Right hindlimb (tissue), 1 donor: Measurements from ENCODE around the gene PCSK1.

Source experiments
- DNase-seq: peaks from one replicate; pipeline ENCODE4 v3.0.0-alpha.2; 2018

Gene PCSK1

DNA sequence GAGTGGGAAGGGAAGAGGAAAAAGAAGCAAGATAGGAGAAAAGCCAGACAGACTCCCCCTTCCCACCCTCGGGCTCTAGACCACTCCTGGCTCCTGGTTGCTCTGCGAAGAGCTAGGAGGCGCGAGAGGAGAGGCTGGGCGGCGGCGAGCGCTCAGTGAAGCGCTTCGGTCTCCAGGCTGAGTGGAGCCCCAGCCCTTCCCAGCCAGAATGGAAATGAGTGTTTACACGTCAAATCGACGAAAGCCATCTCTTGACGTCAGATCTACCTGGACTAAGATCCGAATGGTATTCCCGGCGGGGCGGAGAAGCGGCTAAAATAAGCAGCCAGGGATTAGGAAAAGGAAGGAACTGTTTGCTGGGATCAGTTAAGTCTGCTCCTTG, at the start of gene PCSK1:
Gene PCSK1 (minus strand): TSS at position 183 of the 382 bp plus-strand sequence. CDS start 206 bp downstream, outside the sequence.
- DNase-seq = no peak

DNA sequence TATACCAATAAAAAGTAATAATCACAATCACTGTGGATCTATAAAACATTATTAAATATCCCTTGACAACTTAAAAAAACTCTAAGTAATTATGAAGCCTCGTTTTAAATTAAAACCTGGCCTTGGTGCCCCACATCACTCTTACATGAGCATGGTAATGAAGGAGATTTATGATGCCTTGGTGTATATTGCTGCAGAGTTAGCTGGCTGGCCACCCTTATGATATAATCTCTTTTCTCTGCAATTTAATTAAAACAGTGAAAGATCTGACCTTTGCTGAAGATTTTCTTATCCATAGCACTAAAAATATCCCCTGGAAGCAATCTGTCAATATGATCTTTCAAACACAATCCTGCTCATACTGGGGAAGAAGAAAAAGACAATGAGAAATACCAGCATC, 48.8 kb upstream of the PCSK1 start:
- no peak for DNase-seq

DNA sequence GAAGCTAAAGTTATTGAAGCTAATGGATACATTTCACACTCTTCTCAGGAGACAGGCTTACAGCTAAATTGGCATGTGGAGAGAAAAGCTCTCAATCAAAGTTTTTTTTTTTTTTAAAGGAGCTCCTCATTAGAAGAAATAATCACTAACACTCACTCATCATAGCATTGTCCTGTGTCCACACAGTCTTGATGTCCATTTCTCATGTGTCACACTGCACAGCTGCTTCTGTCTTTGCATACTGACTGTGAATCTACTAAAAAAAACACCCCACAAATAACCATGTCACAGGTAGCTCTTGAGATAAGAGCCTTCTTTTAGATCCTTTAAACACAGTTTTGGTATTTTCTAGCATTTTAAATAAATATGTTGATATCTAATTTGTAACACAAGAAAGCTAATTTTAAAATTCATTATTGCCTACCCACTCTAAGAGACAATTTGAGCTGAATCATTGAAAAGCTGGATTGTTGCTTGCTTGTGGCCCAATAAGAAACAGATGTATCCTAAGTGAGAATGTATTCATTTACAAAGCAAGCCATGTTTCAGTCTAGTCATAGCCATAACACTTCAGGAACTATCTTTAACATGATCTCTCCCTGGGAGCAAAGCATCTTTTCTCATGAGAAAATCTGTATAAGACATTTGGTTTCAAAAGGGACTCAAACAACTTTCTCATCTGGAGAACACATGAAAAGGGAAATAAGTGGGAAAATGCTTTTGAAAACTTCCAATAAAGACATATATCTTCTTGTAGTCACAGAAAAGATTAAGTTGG, 48.1 kb upstream of the PCSK1 start:
- DNase-seq = no peak

DNA sequence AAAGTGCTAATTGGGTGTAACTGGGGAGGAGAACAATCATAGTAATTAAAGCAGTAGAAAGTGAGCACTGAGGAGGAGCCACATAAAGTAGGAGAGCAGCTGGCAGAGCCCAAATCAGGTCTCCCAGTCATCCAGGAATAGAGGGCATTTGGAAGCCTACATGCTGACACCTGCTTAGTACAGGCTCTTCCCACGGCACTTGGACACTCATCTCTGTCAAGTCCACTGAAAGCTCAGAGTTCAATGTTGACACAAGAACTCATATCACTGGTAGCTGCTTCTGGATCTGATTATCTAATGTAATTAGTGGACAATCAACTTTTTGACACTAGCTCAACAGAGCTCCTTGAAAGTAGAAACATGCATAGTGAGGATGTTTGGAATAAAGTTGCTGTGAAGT, 45.9 kb upstream of the PCSK1 start:
- no peak for DNase-seq

DNA sequence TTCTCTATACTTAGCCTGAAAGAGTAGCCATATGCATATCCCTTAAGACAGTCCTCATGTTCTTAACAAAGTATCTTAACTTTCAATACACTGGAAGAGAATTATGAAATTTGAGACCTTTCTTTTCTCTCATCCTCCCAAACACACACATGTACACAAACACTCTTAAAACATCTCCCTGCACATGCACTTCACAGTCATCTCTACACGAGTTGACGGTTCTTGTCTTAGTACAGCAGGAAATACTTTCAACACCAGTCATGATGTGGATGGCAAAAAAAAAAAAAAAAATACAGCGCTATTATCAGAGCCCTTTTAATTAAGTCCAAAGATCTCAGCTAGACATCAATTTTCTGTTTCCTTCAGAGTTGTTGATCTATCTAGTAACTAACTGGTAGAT, 43.6 kb upstream of the PCSK1 start:
- no peak for DNase-seq

DNA sequence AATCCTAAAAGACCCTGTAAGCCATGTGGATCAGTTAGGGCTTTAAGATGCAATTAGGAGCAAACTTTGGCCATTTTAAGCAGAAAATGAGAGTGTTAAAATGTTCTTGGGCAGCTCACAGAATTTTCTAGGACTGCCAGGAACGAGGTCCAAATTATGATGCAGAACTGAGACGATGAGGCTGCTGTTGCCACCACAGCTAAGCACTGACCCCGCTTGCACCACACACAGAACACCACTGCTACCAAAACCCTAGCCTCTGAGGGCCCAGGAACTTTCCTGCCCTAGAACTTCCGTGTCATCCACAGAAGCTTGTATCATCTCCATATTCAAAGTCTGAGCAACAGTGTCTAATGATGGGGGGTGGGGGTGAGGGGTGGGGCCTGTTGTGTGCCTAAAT, 41.0 kb upstream of the PCSK1 start:
- DNase-seq = no peak

DNA sequence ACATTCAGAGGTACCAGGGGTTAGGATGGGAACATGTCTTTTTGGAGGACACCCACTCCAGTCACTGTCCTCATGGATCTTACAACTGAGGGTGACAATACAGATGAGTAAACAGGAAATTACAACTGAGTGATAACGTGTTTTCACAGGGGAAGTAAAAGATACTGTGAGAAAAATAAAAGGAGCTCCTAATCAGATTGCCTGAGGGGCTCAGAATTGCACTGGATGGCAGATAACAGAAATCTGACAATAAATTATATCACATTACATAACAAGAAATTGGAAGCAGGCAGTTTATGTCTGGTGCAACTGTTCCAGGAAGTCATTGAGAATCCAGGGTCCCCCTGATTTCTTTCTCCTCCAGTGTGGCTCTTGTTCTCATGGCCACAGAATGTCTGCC, 40.1 kb upstream of the PCSK1 start:
- no peak for DNase-seq

DNA sequence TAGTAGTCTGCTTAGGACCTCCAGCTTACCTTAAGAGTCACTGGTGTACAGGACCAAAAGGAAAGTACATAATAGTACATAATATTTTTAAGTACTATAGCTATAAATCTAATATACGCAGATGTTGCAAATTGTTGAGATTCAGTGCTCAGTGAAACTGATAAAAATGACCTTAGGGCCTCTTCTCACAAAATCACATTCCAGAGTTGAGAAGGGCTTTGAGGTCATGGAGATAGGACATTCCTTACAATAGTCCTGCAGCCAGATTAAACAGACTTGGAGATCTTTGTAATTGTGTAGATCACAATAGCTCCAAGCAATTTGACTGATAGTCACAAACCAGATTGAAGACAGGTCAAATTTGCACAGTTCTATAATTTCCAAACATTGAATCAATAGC, 37.7 kb upstream of the PCSK1 start:
- no peak for DNase-seq

DNA sequence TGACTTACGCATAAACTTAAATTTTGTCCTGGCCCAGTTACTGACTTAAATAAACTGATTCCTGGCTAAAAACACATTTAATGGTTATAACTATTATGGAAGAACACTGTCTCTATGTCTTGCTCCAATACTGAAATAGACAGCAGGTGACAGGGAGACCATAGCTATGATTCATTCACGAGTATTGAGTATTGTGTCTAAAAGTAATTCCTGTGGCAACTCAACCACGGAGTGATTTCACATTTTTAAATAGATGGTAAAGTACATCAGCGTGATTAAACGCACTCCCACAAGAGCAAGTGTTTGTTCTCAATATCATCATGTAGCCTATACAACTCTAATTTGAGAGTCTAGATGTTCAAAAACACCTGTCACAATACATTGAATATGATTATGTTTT, 35.9 kb upstream of the PCSK1 start:
- no peak for DNase-seq

DNA sequence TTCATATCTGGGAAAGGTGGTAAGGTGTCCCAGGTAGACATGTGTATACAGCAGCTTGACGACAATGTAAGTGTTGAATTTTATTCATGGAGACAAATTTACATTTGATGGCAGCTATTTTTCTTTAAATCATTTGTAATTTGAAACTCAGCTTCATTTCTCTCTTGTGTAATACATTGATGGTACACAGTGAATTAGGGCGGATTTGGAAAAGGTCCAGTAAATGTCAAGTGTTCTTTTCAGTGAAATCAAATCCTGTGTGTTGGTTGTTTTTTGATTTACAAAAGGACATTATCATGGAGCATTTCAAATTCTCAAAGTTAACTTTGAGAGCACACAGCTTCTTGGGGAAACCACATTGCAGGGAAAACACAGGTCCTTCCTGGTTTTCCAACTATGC, 30.0 kb upstream of the PCSK1 start:
- no peak for DNase-seq

DNA sequence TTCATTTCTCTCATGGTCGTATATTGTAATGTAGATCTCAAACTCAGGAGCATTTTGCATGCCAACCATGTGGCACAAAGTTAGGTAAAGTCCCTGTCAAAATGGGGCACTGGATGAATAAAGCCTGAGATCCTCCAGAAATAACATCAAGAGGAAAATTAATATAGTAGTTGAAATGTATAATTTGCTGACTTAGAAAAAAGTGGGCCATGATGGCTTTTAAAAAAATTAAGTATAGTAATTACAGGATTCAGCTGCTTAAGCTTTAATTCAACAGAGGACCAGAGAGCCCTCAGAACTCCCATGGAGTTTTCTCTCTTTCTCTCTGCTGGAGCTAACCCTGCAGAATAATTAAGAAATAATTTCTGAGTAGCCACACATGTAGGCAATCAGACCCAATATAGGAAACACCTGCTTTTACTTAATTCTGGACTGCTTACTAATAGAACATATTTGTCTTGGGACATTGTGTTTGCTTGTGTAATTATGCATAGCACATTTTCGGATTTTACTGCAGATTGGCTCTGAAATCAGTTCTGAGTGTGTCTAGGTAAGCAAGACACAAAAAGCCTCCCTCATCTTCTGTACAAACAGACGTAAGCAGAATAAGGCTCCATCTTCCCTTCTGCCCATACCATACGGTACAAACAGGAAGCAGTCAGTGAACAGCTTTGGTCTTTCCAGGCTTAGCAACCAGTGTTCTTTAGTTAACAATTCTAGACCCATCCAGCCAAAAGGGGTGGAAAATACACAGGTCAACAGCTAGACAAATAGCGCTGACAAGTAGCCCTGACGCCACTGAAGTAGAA, 26.5 kb upstream of the PCSK1 start:
- DNase-seq = no peak

DNA sequence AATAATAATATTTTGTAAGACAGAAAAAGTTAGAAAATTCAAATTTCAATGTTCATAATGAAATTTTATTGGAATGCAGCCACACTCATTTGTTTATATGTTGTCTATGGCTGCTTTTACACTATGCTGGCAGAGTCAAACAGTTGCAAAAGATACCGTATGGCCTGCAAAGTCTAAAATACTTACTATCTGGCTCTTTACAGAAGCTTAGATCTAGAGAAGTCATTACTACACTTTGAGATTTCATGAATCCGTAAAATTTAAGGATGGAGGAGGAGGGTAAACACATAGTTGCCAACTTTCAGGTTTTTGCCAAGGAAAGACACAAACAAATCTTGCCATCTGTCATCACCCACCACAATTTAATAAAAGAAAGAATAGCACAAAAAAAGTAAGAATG, 25.1 kb upstream of the PCSK1 start:
- DNase-seq = no peak

DNA sequence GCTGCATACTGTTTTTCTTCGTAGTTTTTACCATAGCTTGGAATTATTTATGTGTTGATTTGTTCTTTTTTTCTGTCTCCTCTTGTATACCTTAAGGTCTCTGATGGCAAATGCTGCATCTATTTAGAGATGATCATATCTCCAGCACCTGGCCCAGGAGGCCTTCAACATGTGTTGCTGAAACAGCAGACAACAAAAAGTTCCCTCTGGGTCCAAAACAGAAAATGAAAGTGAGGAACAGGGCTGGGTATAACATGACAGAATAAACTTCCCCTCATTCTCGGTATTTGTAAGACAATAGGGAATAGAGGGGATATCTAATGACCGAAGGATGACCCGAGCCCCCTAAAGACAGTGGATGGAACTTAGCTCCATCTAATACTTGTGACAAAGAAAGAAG, 22.7 kb upstream of the PCSK1 start:
- no peak for DNase-seq

DNA sequence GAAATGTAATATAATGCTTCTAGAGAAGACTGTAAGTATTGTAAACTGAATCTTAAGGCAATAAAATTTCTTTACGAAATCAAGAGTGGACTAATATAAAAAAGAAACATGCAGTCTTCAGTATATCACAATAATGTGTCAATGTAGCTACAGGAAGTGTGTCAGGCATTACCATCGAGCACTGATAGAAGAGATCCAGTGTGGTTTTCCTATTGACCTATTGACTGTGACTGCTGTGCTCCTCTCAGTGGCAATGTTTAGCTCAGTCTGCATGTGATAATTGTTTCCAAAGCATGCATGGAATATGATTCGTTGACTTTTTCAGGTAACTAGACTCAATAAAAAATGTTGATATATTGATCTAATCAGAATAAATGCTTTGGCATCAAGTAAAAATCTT, 20.3 kb upstream of the PCSK1 start:
- DNase-seq = no peak

DNA sequence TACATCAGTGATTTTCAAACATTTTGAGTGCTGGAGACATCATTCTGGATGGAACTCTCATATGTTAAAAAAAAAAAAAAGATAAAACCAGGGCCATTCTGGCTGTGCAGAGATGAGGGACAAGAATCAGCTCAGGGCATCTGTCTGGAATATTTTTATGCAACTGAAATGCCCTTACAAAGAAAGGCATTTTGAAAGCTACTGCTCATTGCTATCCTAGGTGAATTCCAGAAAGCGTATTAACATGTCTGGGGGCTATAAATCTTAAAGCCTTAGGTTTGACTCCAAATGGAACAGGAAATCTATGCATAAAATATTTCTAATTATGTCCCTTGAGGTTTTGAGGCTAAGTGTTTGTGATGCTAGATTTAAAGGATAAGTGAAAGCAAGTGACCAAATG, 14.9 kb upstream of the PCSK1 start:
- DNase-seq = no peak

DNA sequence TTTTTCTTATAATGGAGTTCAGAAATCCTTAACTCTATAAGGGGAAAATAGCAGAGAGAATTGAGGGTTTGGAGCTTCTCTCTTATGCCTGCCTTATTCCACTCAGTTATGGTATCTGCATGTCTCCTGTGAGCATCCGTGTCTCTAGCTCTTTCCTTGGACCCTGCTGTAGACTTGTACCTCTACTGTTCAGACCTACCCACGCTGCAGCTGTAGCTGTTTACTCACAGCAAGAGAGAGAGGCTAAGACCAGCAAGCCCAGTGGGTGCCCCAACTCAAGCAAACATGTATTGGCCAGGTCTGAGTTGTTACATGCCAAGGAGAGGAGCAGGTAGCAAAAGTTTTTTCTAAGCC, 7.1 kb upstream of the PCSK1 start:
- DNase-seq = no peak

DNA sequence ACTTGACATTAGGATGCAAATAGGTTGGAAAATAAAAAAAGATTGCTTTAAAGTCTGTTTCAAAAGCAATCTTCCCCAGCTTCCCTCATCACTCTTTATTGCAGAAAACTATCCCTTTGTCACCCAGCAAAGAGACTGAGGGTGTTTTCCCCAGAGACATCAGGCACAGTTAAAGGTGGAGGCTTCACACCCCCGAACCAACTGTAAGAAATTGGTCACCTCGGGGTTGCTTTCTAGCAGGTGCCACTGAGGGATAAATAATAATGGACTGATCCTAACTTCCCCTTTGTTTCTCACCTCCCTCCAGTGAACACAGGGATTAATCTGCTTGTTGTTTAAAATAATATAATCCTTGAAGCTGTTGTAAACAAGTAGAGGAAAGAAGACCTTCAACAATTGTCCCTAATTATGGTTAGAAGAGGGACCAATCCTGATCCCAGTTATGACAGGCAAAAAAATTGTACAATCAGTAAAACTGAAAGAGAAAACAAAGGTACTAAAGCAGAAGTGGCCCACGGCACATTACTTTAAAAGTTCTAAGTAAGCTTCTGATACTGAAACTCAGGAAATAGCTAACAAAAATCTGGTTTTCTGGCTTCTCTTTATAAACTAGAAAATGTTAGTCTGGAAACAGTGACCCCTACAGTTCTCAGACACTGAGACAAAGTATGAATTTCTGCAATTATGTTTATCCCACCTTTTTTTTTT, 6.6 kb upstream of the PCSK1 start:
- DNase-seq = no peak

DNA sequence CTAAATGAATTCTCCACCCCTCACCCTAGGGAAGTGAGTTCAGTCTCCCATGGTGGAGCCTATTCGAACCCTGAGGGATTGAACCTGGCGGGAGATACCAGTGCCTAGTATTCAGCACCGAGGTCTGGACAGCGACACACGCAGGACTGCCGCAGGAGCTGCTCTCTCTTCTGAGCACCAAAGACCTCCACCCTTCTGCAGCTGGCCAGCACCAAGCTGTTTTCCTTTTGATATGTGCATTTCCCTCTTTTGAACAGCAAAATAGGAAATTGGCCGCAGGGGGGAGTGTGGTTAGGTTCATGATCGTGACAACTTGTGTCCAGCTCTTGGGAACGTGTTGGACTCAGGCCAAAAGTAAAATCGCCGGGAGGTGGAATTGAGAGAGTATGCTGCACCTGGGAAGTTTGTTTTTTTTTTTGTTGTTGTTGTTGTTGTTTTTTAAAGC, 1.2 kb upstream of the PCSK1 start:
- DNase-seq = peak; percentile 76

DNA sequence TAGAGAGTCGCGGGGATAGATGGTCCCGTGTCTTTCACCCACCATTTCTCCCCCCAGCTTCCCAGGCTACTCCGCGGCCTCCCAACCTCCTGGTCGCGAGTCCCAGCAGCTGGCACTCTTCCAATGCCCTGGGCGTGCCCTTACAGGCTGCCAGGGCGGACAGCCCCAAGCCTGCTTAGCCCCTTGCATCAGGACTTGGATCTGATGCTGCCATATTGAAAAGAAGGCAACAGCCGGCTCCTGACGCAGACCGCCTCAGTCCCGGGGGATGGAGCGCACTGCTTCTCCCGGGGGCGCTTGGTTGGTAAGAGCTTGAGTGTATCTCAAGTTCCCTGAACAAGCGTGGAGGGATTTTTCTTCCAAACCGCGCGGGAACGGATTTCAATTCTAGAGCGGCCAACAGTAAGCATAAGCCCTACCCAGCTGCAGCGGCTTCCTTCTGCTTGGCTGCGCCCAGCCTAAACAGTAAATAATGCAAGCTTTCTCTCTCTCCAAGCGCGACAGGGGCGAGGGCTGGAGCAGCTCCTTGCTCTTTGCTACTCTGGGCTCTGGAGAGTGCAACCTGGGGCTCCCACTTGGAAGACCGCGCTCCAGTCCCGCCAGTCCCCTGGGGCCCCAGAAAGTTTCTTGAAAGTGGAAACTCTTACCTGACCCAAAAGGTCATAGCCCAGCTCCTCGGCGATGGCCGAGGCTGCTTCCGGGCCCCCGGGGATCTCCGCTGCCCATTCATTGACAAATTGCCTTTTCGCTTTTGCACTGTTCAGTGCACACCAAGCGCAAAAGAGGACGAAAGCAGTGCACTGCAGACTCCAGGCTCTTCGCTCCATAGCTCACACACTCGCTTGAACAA, 607 bp downstream of the PCSK1 start:
- no peak for DNase-seq

DNA sequence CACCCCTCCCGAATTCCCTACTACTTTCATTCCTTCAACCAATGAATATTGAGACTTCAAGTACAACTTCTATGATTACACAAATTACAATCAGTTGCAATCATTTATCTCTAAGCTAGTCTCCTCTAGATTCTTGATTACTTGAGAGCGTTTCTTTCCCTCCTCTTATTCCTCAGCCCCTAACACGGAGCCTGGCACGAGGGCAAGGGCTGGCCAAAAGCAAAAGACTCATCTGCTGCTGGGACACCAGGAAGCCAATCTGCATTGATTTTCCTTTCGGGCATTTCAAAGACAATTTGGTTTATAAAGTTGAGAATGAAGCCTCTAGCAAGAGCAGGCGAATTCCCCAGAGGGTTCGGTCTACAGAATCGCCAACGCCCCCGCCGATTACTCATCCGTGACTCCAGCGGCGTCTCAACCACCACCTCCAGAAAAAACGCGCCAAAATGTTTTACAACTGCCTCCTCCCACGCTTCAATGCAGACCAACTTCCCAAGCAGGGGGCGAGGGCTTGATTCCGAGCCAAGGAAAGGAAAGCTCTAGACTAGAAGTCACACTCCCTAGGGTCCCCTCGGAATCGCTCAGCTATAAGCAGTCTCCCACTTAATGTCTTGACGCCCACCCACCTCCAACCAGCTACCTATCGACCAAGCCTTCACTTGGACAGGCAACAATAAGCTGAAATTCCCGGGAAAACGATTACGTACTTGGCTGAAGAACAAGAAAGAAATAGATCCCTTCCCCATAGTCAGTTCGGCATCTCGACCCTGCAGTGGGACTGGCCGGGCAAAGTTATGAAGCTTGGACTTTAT, 1.5 kb downstream of the PCSK1 start:
- no peak for DNase-seq

DNA sequence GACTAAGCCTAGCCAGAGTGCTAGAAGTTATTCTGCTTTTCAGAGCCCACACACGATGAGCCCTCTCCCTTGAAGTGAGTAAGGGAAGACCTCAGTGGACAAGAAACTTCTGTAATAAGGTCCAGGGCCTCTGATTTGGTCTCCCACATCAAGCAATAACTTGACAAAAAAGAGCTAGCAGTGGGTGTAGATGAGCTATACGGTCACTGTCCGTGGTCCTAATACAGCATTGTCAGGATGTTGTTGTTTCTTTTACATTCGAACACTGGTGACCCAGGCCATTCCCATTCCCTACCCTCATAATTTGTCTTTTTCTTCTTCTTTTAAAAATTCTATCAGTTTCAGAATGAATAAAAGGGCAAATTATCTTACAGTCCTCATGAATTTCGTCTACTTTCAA, 5.2 kb downstream of the PCSK1 start:
- DNase-seq = no peak

DNA sequence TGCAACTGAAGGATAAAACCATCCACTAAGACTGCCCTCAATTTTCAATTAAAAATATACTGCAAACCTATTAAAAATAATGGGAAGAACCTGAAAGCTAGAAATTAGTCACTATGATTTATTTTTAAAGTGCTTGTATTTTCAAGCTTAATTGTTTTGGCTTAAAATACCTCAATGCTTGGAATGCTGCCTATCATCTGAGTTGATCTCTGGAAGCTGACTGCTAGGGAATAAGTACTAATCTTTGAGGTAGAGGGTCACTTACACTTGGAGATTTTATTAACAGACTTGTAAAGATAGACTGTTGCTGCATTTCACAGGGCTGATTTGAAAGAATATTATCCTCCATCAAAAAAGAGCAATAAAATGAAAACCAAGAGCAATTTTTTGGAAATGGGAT, 6.2 kb downstream of the PCSK1 start:
- no peak for DNase-seq
